HepG2 (cell line): Measurements from ENCODE around the gene PSMB3. TPM values are rescaled to one million over a fixed set of nuclear protein-coding genes. Genes with fewer than 3 reads are reported as not detected.

Source experiments
- CC2D1A ChIP-seq: sonication (generic); formaldehyde crosslinking; IDR thresholded peaks from 2 replicates; pipeline ENCODE4 v1.8.1; 2023; ENCODE audit warnings: mild to moderate bottlenecking, missing genetic modification reagents
- SRF ChIP-seq: IDR thresholded peaks from 2 replicates; pipeline ENCODE4 v1.6.1; 2011; ENCODE audit warnings: mild to moderate bottlenecking, low read depth, low read length, moderate library complexity
- TEAD3 ChIP-seq: optimal IDR thresholded peaks from 2 replicates; pipeline ENCODE3; 2016; ENCODE audit warnings: borderline replicate concordance
- ZKSCAN8 ChIP-seq: IDR thresholded peaks from 2 replicates; pipeline ENCODE4 v1.6.1; 2016; ENCODE audit warnings: borderline replicate concordance, missing genetic modification reagents, missing compliant biosample characterization
- ZNF143 ChIP-seq: sonication (generic); formaldehyde crosslinking; IDR thresholded peaks from 2 replicates; pipeline ENCODE4 v1.4.0; 2020; ENCODE audit warnings: missing genetic modification reagents
- ZNF333 ChIP-seq: sonication (generic); formaldehyde crosslinking; IDR thresholded peaks from 2 replicates; pipeline ENCODE4 v1.4.0; 2020; ENCODE audit warnings: mild to moderate bottlenecking, missing genetic modification reagents, borderline replicate concordance
- ZNF350 ChIP-seq: sonication (generic); formaldehyde crosslinking; IDR thresholded peaks from 2 replicates; pipeline ENCODE4 v1.4.0; 2020; ENCODE audit warnings: mild to moderate bottlenecking, low read depth, missing genetic modification reagents, borderline replicate concordance
- ZNF441 ChIP-seq: sonication (generic); formaldehyde crosslinking; IDR thresholded peaks from 2 replicates; pipeline ENCODE4 v1.7.0; 2021; ENCODE audit warnings: missing genetic modification reagents, borderline replicate concordance
- ZNF589 ChIP-seq: sonication (generic); formaldehyde crosslinking; conservative IDR thresholded peaks from 2 replicates; pipeline ENCODE4 v1.8.0; 2022; ENCODE audit warnings: mild to moderate bottlenecking, moderate library complexity, missing genetic modification reagents
- polyA plus RNA-seq, 8 experiments: library from polyadenylated mRNA; depleted of rRNA in 3 of 8; stranded (reverse) in 7 of 8; unstranded in 1 of 8; fragments of >200 nt; fragmentation: Illumina TruSeq in 4 of 8; extraction: Trizol in 4 of 8; gene quantifications; 2 replicates each; pipeline versions ENCODE4 v1.2.1 to v1.2.3, GENCODE V29; 2011 to 2016; ENCODE audit warnings: low read depth in 4 of 8, missing spikeins in 1 of 8, mixed read lengths in 1 of 8; ENCODE audit not compliant: insufficient read depth in 1 of 8
- total RNA-seq, 5 experiments: library from RNA; depleted of rRNA; stranded (reverse); fragments of >200 nt; fragmentation: Illumina TruSeq; extraction: Trizol; gene quantifications; 2 replicates each; pipeline ENCODE4 v1.2.3, GENCODE V29; 2016; ENCODE audit warnings: low read depth in 1 of 5
- TF ChIP-seq, protein P1 (sequence below): sonication (generic); formaldehyde crosslinking; IDR thresholded peaks from 2 replicates; pipeline ENCODE4 v1.4.0; 2020; ENCODE audit warnings: mild to moderate bottlenecking, missing genetic modification reagents
- TF ChIP-seq, protein P2 (sequence below): sonication (generic); formaldehyde crosslinking; IDR thresholded peaks from 2 replicates; pipeline ENCODE4 v1.4.0; 2020; ENCODE audit warnings: mild to moderate bottlenecking, missing genetic modification reagents
- TF ChIP-seq, protein P3 (sequence below): IDR thresholded peaks from 2 replicates; pipeline ENCODE4 v1.6.1; 2012; ENCODE audit warnings: inconsistent platforms
- TF ChIP-seq, protein P4 (sequence below): sonication (generic); formaldehyde crosslinking; IDR thresholded peaks from 2 replicates; pipeline ENCODE4 v1.8.0; 2022; ENCODE audit warnings: missing genetic modification reagents, low read depth, mild to moderate bottlenecking, borderline replicate concordance
- TF ChIP-seq, protein P5 (sequence below): sonication (generic); formaldehyde crosslinking; IDR thresholded peaks from 2 replicates; pipeline ENCODE4 v1.5.1; 2020; ENCODE audit warnings: mild to moderate bottlenecking, missing genetic modification reagents, borderline replicate concordance
- TF ChIP-seq, protein P6 (sequence below): sonication (generic); formaldehyde crosslinking; IDR thresholded peaks from 2 replicates; pipeline ENCODE4 v1.4.0; 2020; ENCODE audit warnings: missing genetic modification reagents, mild to moderate bottlenecking, borderline replicate concordance
- TF ChIP-seq, protein P7 (sequence below): sonication (generic); formaldehyde crosslinking; IDR thresholded peaks from 2 replicates; pipeline ENCODE4 v1.5.0; 2020; ENCODE audit warnings: missing genetic modification reagents, mild to moderate bottlenecking, borderline replicate concordance

The PSMB3 gene
- total and polyA plus RNA-seq, 2 of the 13 experiments (the other 11 are each of a cell fraction or from before 2014, with no cell fraction given): 366 to 517 TPM

DNA sequence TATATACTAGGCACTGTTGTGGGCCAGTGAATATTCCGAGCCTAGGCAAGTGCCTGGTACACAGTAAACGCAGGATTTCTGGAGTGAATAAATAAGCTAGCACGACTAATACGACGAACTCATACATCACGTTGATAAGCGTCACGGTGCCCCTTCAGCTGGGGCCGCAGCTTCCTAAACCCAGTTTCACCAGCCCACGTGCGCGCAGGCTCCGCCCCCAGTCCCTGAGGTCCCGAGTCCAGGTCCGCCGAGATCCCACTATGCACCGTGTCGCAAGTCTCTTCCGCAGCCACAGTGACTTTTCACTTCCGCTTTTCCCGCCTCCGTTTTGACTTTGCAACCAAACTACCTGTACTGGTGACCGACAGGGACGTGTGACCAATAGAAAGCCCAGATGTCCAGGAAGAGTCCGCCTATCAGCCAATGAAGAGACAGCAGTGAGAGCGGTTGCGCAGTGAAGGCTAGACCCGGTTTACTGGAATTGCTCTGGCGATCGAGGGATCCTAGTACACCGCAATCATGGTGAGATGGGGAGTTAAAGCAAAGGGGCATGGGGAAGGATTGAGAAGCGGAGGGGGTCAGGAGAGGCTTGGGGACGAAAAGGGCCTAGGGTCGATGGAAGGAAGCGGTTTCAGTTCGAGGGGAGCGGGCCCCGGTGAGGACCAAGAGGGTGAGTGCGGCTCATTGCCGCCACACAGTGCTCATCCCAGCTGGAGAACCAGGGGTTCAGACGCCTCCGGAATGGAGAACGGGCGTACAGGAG, at the start of gene PSMB3 (continued):
- TF ChIP-seq, protein P1, sequence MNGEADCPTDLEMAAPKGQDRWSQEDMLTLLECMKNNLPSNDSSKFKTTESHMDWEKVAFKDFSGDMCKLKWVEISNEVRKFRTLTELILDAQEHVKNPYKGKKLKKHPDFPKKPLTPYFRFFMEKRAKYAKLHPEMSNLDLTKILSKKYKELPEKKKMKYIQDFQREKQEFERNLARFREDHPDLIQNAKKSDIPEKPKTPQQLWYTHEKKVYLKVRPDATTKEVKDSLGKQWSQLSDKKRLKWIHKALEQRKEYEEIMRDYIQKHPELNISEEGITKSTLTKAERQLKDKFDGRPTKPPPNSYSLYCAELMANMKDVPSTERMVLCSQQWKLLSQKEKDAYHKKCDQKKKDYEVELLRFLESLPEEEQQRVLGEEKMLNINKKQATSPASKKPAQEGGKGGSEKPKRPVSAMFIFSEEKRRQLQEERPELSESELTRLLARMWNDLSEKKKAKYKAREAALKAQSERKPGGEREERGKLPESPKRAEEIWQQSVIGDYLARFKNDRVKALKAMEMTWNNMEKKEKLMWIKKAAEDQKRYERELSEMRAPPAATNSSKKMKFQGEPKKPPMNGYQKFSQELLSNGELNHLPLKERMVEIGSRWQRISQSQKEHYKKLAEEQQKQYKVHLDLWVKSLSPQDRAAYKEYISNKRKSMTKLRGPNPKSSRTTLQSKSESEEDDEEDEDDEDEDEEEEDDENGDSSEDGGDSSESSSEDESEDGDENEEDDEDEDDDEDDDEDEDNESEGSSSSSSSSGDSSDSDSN (CRISPR knock-in tag): peak; percentile 48; the same call in 1 of the 2 replicates
- TF ChIP-seq, protein P2, sequence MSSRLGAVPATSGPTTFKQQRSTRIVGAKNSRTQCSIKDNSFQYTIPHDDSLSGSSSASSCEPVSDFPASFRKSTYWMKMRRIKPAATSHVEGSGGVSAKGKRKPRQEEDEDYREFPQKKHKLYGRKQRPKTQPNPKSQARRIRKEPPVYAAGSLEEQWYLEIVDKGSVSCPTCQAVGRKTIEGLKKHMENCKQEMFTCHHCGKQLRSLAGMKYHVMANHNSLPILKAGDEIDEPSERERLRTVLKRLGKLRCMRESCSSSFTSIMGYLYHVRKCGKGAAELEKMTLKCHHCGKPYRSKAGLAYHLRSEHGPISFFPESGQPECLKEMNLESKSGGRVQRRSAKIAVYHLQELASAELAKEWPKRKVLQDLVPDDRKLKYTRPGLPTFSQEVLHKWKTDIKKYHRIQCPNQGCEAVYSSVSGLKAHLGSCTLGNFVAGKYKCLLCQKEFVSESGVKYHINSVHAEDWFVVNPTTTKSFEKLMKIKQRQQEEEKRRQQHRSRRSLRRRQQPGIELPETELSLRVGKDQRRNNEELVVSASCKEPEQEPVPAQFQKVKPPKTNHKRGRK (CRISPR knock-in tag): no peak
- peak; percentile 79 for TF ChIP-seq ZNF143 (CRISPR knock-in tag)
- TF ChIP-seq ZNF589: peak; percentile 74; the same call in 1 of the 2 replicates
- TF ChIP-seq, protein P3, sequence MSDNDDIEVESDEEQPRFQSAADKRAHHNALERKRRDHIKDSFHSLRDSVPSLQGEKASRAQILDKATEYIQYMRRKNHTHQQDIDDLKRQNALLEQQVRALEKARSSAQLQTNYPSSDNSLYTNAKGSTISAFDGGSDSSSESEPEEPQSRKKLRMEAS: peak; percentile 100
- TF ChIP-seq, protein P4, sequence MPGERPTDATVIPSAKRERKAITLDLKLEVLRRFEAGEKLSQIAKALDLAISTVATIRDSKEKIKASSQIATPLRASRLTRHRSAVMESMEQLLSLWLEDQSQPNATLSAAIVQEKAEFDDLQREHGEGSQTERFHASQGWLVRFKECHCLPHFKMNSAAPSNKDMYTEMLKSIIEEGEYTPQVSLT (CRISPR knock-in tag): no peak
- peak; percentile 5; the same call in 1 of the 2 replicates for TF ChIP-seq SRF
- TF ChIP-seq, protein P5, sequence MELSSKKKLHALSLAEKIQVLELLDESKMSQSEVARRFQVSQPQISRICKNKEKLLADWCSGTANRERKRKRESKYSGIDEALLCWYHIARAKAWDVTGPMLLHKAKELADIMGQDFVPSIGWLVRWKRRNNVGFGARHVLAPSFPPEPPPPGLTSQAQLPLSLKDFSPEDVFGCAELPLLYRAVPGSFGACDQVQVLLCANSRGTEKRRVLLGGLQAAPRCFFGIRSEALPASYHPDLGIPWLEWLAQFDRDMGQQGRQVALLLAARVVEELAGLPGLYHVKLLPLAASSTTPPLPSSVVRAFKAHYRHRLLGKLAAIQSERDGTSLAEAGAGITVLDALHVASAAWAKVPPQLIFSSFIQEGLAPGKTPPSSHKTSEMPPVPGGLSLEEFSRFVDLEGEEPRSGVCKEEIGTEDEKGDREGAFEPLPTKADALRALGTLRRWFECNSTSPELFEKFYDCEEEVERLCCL (CRISPR knock-in tag): no peak
- TF ChIP-seq ZNF441: no peak
- TF ChIP-seq, protein P6, sequence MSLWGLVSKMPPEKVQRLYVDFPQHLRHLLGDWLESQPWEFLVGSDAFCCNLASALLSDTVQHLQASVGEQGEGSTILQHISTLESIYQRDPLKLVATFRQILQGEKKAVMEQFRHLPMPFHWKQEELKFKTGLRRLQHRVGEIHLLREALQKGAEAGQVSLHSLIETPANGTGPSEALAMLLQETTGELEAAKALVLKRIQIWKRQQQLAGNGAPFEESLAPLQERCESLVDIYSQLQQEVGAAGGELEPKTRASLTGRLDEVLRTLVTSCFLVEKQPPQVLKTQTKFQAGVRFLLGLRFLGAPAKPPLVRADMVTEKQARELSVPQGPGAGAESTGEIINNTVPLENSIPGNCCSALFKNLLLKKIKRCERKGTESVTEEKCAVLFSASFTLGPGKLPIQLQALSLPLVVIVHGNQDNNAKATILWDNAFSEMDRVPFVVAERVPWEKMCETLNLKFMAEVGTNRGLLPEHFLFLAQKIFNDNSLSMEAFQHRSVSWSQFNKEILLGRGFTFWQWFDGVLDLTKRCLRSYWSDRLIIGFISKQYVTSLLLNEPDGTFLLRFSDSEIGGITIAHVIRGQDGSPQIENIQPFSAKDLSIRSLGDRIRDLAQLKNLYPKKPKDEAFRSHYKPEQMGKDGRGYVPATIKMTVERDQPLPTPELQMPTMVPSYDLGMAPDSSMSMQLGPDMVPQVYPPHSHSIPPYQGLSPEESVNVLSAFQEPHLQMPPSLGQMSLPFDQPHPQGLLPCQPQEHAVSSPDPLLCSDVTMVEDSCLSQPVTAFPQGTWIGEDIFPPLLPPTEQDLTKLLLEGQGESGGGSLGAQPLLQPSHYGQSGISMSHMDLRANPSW (CRISPR knock-in tag): no peak; the same call in 1 of the 2 replicates
- no peak; the same call in 1 of the 2 replicates for TF ChIP-seq ZNF333 (CRISPR knock-in tag)
- TF ChIP-seq ZNF350 (CRISPR knock-in tag): peak; percentile 90; the same call in 1 of the 2 replicates
- no peak for TF ChIP-seq CC2D1A (CRISPR knock-in tag)
- TF ChIP-seq TEAD3 (CRISPR knock-in tag): peak; percentile 52
- TF ChIP-seq, protein P7, sequence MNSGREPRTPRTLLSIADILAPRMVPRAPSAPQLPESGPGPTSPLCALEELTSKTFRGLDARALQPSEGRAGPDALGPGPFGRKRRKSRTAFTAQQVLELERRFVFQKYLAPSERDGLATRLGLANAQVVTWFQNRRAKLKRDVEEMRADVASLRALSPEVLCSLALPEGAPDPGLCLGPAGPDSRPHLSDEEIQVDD (CRISPR knock-in tag): no peak
- TF ChIP-seq ZKSCAN8 (CRISPR knock-in tag): peak; percentile 67; the same call in 1 of the 2 replicates
